ENCODE results near the gene SPTLC3. TPM values are rescaled to one million over a fixed set of nuclear protein-coding genes. Genes with fewer than 3 reads are reported as not detected.

Gene SPTLC3
- total and polyA plus RNA-seq, 7 donors, result 0.14 to 1.2 (median 0.38) TPM

- Histone ChIP-seq H3K9me3 (no peaks in the 10 kb centered on the region), H3K4me1 (peaks cover 3% of the 10 kb centered on the region), H3K27me3 (ENCODE audit: insufficient read depth in 3 of 3, low read length in 2 of 3) (no peaks in the 10 kb centered on the region), H3K27ac (no peak overlapping the region), H3K4me3 (no peak overlapping the region), H3K36me3 (ENCODE audit: insufficient read depth in 1 of 2, low read depth in 1 of 2) (no peaks in the 10 kb centered on the region)
- 47 to 48% (median 47%) methylated on average over 3 of the region's 3 CpGs for WGBS, 3 donors
- DNase-seq (no peak), ATAC-seq (no peak)
- no peak for TF ChIP-seq CTCF (IDR thresholded peaks at IDR 0.05)
- intact Hi-C loops (cut with DNase I), result no loop called here
Measured at GRCh38 chr20:13141546-13141945, 132.8 kb downstream of the SPTLC3 start.

GRCh38 chr20:13142143-13142542 lies 133.4 kb downstream of the SPTLC3 start:
- ATAC-seq, result no peak
- no peak overlapping the region for H3K4me3 ChIP-seq
- no peaks in the 10 kb centered on the region for H3K36me3 ChIP-seq (ENCODE audit: insufficient read depth in 1 of 2, low read depth in 1 of 2)
- no peaks in the 10 kb centered on the region for H3K9me3 ChIP-seq
- WGBS, 3 donors, result 42 to 47% (median 47%) methylated on average over 1 of the region's 1 CpG
- intact Hi-C loops (cut with DNase I), result no loop called here
- H3K27ac ChIP-seq, result no peak overlapping the region
- peaks cover 9% of the 10 kb centered on the region for H3K4me1 ChIP-seq
- no peak for TF ChIP-seq CTCF (IDR thresholded peaks at IDR 0.05)
- no peak for DNase-seq
- H3K27me3 ChIP-seq (ENCODE audit: insufficient read depth in 3 of 3, low read length in 2 of 3), result no peaks in the 10 kb centered on the region

DNA sequence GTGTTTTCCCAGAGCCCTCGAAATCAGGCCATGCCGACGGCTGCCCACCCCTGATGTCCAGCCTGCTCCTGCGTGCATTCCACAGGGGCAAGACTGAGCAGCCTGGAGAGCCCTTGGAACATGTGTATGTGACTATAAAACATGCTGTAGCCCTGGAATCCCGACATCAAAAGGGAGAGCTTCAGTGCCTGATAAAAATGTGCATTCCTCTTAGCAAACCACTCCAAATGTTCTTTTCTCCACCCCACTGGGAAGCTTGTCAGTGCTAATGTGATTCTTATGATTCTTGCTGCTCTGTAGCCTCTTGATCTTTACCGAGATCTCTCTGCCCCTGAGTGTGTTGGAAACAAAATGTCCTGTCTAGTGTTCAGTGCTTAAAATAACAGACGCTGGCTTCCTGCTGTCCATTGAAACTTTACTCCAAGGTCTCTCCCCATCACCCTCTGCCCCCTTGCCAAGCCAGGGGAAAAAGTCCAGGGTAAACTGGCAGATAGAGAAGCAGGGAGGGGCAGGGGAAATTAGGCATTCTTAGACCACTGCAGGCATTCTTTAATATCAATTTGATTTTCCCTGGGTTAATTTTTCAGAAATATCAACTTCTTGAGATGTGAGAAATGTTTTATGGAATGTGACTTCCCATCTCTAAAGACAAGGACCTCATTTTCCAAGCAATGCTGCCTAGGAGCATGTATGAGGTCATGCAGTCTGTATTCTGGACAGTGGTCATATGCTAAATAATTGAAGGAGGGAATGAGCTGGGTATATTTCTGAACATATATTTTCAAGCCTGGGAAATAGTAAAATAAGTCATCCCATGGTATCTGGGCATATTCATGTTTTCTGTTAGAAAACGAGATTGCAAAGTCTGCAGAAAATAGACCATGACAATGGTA lies 138.5 kb downstream of the SPTLC3 start:
- Histone ChIP-seq H3K4me1 (peaks cover 21% of the 10 kb centered on the region), H3K27ac (no peak overlapping the region), H3K4me3 (peak overlapping the region; percentile 16), H3K9me3 (no peaks in the 10 kb centered on the region), H3K27me3 (ENCODE audit: insufficient read depth in 3 of 3, low read length in 2 of 3) (no peaks in the 10 kb centered on the region), H3K36me3 (ENCODE audit: insufficient read depth in 1 of 2, low read depth in 1 of 2) (no peaks in the 10 kb centered on the region)
- DNase-seq, result no peak
- intact Hi-C loops (cut with DNase I), result no loop called here
- 19 to 21% (median 20%) methylated on average over 8 of the region's 8 CpGs for WGBS, 3 donors
- peak; percentile 57 to 98 (median 76) for ATAC-seq
- no peak for TF ChIP-seq CTCF (IDR thresholded peaks at IDR 0.05)

DNA sequence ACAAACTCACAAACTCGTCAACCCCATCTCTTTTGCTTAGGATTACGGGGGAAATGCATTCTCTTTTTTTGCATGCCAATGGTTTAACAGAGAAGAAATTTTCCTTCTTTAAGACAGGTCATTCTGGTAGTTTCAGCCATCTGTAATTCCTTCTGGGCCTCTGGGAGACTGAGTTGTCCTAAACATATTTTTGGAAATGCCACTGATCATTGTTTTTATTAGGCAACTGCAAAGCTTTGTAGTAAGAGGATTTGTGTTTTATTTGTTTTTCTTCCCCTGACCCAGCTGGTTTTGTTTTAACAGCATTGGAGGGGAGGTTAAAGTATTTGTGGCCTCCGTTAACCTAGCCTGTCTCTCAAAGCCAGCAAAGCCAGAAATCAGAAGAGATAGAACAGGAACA lies 139.2 kb downstream of the SPTLC3 start:
- Histone ChIP-seq H3K4me3 (no peak overlapping the region), H3K36me3 (ENCODE audit: insufficient read depth in 1 of 2, low read depth in 1 of 2) (no peaks in the 10 kb centered on the region), H3K27ac (no peak overlapping the region), H3K9me3 (no peaks in the 10 kb centered on the region), H3K27me3 (ENCODE audit: insufficient read depth in 3 of 3, low read length in 2 of 3) (no peaks in the 10 kb centered on the region), H3K4me1 (peaks cover 21% of the 10 kb centered on the region)
- ATAC-seq (peak in 1 of 4 donors; percentile 9), DNase-seq (no peak)
- TF ChIP-seq CTCF (IDR thresholded peaks at IDR 0.05), result no peak
- WGBS, 3 donors, result 33 to 76% (median 43%) methylated on average over 3 of the region's 3 CpGs
- intact Hi-C loops (cut with DNase I), result no loop called here
